ENCODE data around the gene VIL1. TPM values are rescaled to one million over a fixed set of nuclear protein-coding genes. Genes with fewer than 3 reads are reported as not detected.
A peak's percentile ranks its signal among the peaks of the same experiment; 100 is the strongest.

Gene VIL1
- polyA plus RNA-seq, 3 donors = not detected

GRCh38 chr2:218382785-218383184 lies 36.1 kb upstream of the VIL1 start:
- Histone ChIP-seq H3K27me3 (ENCODE audit: control insufficient read depth in 2 of 2, insufficient read depth in 2 of 2, low read length in 2 of 2) (no peaks in the 10 kb centered on the region), H3K9me3 (replicated peaks in 1 of 2; ENCODE audit: control insufficient read depth in 1 of 2, insufficient read depth in 1 of 2, low read length in 2 of 2) (no peaks in the 10 kb centered on the region), H3K4me3 (replicated peaks in 1 of 3; ENCODE audit: low read depth in 2 of 3, low read length in 3 of 3) (peak overlapping the region; percentile 68 to 100 (median 90)), H3K9ac (ENCODE audit: insufficient read depth, low read length, poor library complexity, severe bottlenecking) (peak overlapping the region; percentile 95), H3K27ac (ENCODE audit: low read depth in 1 of 2, low read length in 2 of 2) (peak overlapping the region; percentile 90 to 99), H3K79me2 (ENCODE audit: insufficient read depth, low read length) (peaks cover 58% of the 10 kb centered on the region), H3K36me3 (replicated peaks in 1 of 2; ENCODE audit: control insufficient read depth in 1 of 2, insufficient read depth in 2 of 2, low read length in 2 of 2) (peaks cover 32 to 33% of the 10 kb centered on the region in 2 donors), H2AFZ (ENCODE audit: insufficient read depth, low read depth, low read length, poor library complexity, severe bottlenecking) (no peak overlapping the region), H3K4me1 (ENCODE audit: control insufficient read depth in 1 of 2, insufficient read depth in 2 of 2, low read length in 2 of 2) (peaks cover 79 to 85% of the 10 kb centered on the region in 2 donors), H3K4me2 (replicated peaks; ENCODE audit: extremely low read depth, low read length, poor library complexity, severe bottlenecking) (peak overlapping the region; percentile 100), H4K20me1 (ENCODE audit: insufficient read depth, low read length) (peaks cover 56% of the 10 kb centered on the region)
- Mint-ChIP-seq H3K27me3 (ENCODE audit: low read depth in 3 of 3) (peaks cover 0 to 2% (median 0%) of the 10 kb centered on the region in 3 donors), H3K36me3 (peaks cover 41 to 56% of the 10 kb centered on the region in 2 donors), H3K4me3 (peak overlapping the region; percentile 100), H3K4me1 (peaks cover 65% of the 10 kb centered on the region), H3K9me3 (peaks cover 0 to 2% (median 0%) of the 10 kb centered on the region in 7 donors), H3K27ac (peak overlapping the region; percentile 98 to 100 (median 99))
- intact Hi-C loops (cut with micrococcal nuclease) = loop anchor here (2.0 to 5.0 kb wide), 2 partner anchors 14 to 90 kb away; partner anchors contain the start of gene TMBIM1 (in 1 of the 2)
- DNase-seq = no peak
- WGBS (ENCODE audit: insufficient coverage) = 100% methylated on average over 2 of the region's 6 CpGs
- TF ChIP-seq CTCF (IDR thresholded peaks at IDR 0.05) = no peak

- Mint-ChIP-seq H3K4me3 (peak overlapping the region; percentile 100), H3K27me3 (ENCODE audit: low read depth in 3 of 3) (peaks cover 0 to 2% (median 0%) of the 10 kb centered on the region in 3 donors), H3K27ac (peak overlapping the region; percentile 98 to 100 (median 99)), H3K4me1 (peaks cover 62% of the 10 kb centered on the region), H3K9me3 (peaks cover 0 to 2% (median 0%) of the 10 kb centered on the region in 7 donors), H3K36me3 (peaks cover 50 to 67% of the 10 kb centered on the region in 2 donors)
- peak overlapping the region; percentile 95 for H3K9ac ChIP-seq (ENCODE audit: insufficient read depth, low read length, poor library complexity, severe bottlenecking)
- WGBS (ENCODE audit: insufficient coverage) = 75% methylated on average over 8 of the region's 10 CpGs
- DNase-seq = peak in 2 of 3 donors; percentile 63 to 70
- no peaks in the 10 kb centered on the region for H3K27me3 ChIP-seq (ENCODE audit: control insufficient read depth in 2 of 2, insufficient read depth in 2 of 2, low read length in 2 of 2)
- TF ChIP-seq CTCF (IDR thresholded peaks at IDR 0.05) = no peak
- peak overlapping the region; percentile 90 to 99 for H3K27ac ChIP-seq (ENCODE audit: low read depth in 1 of 2, low read length in 2 of 2)
- H4K20me1 ChIP-seq (ENCODE audit: insufficient read depth, low read length) = peaks cover 66% of the 10 kb centered on the region
- no peak overlapping the region for H2AFZ ChIP-seq (ENCODE audit: insufficient read depth, low read depth, low read length, poor library complexity, severe bottlenecking)
- peak overlapping the region; percentile 100 for H3K4me2 ChIP-seq (replicated peaks; ENCODE audit: extremely low read depth, low read length, poor library complexity, severe bottlenecking)
- intact Hi-C loops (cut with micrococcal nuclease) = loop anchor here (2.0 to 5.0 kb wide), 2 partner anchors 15 to 92 kb away; partner anchors contain the start of gene TMBIM1 (in 1 of the 2)
- H3K36me3 ChIP-seq (replicated peaks in 1 of 2; ENCODE audit: control insufficient read depth in 1 of 2, insufficient read depth in 2 of 2, low read length in 2 of 2) = peaks cover 45% of the 10 kb centered on the region in 2 donors
- H3K9me3 ChIP-seq (replicated peaks in 1 of 2; ENCODE audit: control insufficient read depth in 1 of 2, insufficient read depth in 1 of 2, low read length in 2 of 2) = no peaks in the 10 kb centered on the region
- H3K79me2 ChIP-seq (ENCODE audit: insufficient read depth, low read length) = peaks cover 61% of the 10 kb centered on the region
- peaks cover 77 to 89% of the 10 kb centered on the region in 2 donors for H3K4me1 ChIP-seq (ENCODE audit: control insufficient read depth in 1 of 2, insufficient read depth in 2 of 2, low read length in 2 of 2)
- H3K4me3 ChIP-seq (replicated peaks in 1 of 3; ENCODE audit: low read depth in 2 of 3, low read length in 3 of 3) = peak overlapping the region; percentile 68 to 100 (median 90)
Measured at GRCh38 chr2:218383892-218384519, 34.9 kb upstream of the VIL1 start.
